Cerebellar cortex (tissue), 1 donor: Measurements from ENCODE around the gene UBE2F.
"Not testable (repeated sequence)": the region's sequence is repeated elsewhere in the genome, so short reads cannot be mapped to it uniquely, and the experiment has no call there.

ENCODE experiments used
- DNase-seq: peaks from one replicate; pipeline ENCODE4 v3.0.0-alpha.2; 2015; ENCODE audit warnings: low spot score

UBE2F gene

DNA sequence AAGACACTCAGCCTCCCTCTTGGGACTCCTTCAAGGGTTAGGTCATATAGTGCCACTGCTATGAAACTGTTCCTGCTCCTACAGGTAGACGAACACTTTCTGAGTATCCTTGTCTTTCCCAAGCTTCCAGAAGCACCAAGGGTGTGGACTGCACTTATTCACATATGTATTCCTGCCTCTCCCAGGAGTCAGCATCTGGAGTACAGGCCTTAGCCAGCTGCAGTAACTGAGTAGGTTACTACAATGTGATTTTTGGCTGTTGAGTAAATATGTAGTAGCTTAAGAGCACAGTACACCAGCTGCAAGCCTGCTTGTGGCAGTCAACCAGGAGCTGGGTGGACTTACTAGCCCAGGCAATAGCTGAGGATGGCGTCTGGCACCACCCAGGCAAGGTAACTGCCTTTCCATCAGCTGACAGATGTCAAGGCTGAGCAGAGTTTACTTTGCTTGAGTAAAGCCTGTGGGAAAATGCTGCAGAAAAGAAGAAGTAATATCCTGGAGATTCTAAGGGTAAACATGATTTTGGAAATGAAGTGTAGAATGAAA, 80.0 kb downstream of the UBE2F start:
- no peak for DNase-seq

DNA sequence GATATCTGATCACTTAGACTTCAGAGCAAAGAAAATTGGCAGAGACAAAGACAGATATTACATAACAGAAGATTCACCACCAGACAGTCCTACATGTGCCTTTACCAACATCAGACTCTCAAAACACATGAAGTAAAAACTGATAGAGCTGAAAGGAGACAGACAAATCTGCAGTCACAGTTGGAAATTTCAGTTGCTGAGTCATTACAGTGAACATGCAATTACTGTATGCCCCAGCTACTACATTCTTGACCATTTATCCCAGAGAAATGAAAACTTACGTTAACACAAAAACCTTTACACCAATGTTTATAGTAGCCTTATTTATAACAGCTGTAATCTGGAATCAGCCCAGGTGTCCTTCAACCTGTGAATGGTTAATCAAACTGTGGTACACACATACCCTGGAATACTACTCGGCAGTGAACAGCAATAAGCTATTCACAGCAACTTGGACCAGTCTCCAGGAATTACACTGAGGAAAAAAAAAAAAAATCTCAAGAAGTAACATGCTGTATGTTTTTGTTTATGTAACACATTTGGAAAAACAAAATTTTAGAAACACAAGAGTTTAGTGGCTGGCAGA, 86.5 kb downstream of the UBE2F start:
- no peak for DNase-seq

DNA sequence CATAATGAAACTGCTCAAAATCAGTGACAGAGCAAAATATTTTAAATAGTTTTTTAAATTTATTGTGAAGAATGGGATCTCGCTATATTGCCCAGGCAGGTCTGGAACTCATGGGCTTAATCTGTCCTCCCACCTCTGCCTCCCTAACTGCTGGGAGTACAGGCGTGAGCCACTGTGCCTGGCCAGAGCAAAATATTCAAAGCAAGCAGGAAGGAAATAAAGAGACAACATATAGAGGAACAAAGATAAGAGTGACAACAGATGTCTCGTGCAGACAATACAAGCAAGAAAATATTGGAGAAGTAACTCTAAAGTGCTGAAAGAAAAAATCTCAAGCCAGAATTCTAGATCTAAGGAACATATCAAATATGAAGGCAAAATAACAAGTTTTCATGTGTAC, 89.0 kb downstream of the UBE2F start:
- DNase-seq: no peak

DNA sequence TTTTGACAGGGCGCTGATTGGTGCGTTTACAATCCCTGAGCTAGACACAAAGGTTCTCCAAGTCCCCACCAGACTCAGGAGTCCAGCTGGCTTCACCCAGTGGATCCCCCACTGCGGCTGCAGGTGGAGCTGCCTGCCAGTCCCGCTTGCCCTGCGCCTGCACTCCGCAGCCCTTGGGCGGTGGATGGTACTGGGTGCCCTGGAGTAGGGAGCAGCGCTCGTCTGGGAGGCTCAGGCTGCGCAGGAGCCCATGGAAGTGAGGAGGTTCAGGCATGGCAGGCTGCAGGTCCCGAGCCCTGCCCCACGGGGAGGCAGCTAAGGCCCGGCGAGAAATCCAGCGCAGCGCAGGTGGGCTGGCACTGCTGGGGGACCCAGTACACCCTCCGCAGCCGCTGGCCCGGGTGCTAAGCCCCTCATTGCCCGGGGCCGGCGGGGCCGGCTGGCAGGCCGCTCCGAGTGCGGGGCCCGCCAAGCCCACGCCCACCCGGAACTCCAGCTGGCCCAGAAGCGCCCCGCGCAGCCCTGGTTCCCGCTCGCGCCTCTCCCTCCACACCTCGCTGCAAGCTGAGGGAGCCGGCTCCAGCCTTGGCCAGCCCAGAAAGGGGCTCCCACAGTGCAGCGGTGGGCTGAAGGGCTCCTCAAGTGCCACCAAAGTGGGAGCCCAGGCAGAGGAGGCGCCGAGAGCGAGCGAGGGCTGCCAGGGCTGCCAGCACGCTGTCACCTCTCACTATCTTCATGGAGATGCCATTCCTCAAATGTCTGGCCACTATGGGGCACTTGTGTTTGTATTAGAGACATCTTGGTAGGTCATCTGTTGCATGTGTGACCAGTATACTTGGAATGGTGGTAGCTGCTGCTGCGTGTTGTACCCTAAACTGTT, 91.1 kb downstream of the UBE2F start:
- not testable (repeated sequence) for DNase-seq

- no peak for DNase-seq
Observed at GRCh38 chr2:238059505-238059904, 92.7 kb downstream of the UBE2F start.

- DNase-seq: peak; percentile 30
Observed at GRCh38 chr2:238060096-238060541, 93.3 kb downstream of the UBE2F start.

DNA sequence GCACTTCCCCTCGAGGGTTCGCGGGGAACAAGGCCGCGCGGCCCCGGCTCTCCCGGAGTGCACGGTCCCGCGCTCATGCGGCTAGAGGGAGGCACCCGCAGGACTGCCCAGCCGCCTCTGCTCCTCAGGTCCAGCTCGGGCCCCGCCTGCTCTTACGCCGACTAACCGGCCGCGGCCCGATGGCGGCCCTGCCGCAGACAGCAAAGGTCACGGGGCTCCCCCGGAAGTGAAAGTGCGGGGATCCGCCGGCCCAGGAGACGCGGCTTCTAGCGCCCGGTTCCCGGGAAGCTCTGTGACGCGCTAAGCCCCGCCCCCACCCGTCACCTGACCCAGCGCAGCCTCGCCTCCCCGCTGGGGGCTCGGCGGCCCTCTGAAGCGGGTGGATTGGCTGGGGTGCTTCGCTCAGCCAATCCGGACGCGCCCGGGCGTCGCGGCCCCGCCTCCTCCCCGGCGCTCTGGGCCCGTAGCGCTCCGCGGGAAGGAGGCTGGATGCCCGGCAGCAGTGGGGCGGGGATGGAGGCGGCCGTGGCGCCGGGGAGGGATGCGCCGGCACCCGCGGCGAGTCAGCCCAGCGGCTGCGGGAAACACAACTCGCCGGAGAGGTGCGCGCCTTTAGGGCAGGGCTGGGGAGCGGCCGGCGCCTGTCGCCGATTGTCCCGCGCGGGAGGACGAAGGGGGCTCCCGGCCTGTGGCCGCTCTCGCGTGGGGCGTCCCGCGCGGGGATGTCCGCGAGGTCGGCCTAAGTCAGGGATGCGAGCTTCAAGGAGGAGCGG, 93.9 kb downstream of the UBE2F start, which contains the start of gene SCLY:
TSS of gene SCLY (plus strand) at position 460 of the 773 bp plus-strand sequence. CDS start at position 514, 54 bp downstream.
- DNase-seq: peak; percentile 97

DNA sequence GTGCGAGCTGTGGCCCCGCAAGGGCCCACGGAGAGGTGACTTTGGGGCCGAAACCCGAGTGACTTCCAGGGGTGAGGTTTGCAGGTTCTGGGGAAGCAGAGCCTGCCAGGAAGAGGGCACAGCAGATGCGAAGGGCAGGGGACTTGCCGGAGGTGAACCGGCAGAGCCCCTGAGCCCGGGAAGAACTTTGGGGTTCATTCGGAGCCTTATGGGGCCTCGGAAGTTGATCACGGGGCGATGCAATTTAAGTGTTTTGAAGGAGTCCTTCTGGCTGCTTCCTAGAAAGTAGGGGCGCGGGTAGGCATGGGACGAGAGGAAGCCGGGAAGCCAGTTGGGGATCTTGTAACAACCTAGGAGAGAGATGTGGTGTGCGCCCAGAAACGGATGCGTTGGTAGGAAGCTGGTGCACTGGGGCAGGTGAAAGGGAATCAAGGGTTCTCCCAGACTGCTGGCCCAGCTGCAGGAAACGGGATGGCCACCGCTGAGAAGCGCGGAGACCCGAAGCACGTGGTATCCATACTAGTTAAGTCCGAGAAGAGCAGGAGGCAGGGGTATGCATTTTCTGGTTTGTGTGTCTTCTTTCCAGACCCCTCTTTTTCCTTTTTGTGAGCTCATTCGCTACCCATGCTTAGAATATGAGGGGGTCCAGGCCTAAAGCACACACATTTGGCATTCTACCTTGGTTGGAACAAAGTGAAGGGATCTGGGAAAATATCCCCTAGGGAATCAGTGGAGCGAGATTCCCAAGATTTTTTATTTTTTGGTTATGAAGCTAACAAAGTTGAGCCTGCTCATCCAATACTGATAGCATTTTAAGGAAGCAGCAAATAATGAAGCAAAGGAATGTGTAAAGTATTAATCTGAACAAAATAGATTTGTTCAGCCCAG, 94.7 kb downstream of the UBE2F start:
- DNase-seq: peak; percentile 34

- no peak for DNase-seq
Observed at GRCh38 chr2:238063414-238064189, 96.8 kb downstream of the UBE2F start.

DNA sequence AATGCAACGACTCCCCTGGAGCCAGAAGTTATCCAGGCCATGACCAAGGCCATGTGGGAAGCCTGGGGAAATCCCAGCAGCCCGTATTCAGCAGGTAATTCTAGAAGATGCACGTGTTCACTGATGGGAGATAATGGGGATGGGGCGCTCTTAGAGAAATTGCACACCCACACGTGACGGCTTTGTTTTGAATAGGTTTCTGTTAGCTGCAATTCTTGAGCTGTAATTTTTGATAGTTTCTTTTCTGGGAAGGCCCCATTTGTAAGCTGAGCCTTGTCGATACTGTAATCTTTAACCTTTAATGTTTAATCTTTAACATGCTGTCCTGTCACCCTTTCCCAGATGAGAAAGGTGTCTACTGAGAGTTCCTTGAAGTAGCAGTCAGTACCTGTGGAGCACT, 97.6 kb downstream of the UBE2F start:
- no peak for DNase-seq

GRCh38 chr2:238065071-238065846, 98.4 kb downstream of the UBE2F start:
- no peak for DNase-seq

DNA sequence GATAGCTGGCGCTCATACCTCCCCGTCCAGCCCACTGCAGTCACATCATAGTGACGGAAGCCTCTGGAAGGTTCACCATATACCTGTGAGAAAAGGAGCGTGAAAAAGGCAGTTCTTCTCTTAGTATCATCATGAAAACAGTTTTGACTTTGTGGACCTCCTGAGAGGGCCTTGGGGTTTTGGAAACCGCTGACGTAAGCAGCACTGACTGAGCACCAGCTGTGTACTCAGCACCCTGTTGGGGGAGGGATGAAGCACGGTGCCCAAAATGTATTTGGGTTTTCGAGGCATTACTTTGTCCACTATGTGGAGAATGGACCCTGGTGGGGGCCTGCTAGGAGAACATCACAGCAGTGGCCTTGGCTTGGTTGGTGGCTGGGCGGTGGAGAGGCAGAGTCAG, 99.4 kb downstream of the UBE2F start:
- DNase-seq: no peak

GRCh38 chr2:238066718-238067117, 99.9 kb downstream of the UBE2F start:
- not testable (repeated sequence) for DNase-seq

DNA sequence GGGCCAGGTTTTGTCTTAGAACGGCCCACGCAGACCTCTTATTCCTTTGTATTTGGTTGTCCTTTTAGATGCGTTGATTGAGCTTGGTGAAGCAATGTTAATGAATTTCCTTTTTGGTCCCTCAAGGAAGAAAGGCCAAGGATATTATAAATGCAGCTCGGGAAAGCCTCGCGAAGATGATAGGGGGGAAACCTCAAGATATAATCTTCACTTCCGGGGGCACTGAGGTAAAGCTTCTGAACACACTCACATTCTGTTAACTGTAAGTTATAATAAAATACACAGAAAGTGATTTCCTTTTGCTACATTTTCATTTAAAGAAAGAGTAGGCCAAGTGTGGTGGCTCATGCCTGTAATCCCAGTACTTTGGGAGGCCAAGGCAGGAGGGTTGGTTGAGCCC, 101.1 kb downstream of the UBE2F start:
- no peak for DNase-seq

- no peak for DNase-seq
Observed at GRCh38 chr2:238069021-238069709, 102.4 kb downstream of the UBE2F start.

DNA sequence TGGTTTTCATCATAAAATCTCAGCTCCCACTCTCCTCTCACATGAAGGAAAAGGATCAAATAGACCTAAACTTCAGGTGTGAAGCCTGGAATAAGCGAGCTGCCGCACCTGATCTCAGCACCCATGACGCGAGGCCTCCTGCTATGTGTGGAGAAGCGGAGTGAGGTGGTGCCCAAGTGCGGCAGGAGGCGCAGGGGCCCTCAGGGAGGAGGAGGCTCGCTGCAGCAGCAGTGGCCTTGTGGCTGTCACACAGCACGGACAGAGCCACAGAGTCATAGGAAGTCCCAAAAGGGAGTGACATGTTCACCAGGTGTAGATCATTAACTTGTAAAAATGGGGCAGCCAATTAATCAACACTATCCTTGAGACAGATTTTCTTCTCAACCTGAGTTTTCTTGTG, 103.1 kb downstream of the UBE2F start:
- no peak for DNase-seq

- DNase-seq: no peak
Observed at GRCh38 chr2:238075397-238075796, 108.6 kb downstream of the UBE2F start.

DNA sequence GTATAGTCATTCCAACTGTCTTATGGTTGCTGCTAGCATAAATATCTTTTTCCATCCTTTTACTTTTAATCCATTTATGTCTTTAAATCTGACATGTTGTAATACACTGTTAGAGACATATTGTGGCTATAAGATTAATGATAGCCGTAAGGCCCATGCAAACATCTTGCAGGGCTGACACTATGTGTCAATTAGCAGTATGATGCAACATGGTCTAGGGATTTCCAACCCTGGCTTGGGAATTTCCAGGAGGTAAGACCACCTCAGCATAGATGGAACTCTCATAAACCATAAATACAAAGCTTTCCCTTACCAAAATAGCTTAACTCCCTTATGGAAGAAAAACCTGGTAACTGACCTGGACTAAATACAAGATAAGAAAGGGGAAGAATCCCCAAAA, 110.5 kb downstream of the UBE2F start:
- no peak for DNase-seq

DNA sequence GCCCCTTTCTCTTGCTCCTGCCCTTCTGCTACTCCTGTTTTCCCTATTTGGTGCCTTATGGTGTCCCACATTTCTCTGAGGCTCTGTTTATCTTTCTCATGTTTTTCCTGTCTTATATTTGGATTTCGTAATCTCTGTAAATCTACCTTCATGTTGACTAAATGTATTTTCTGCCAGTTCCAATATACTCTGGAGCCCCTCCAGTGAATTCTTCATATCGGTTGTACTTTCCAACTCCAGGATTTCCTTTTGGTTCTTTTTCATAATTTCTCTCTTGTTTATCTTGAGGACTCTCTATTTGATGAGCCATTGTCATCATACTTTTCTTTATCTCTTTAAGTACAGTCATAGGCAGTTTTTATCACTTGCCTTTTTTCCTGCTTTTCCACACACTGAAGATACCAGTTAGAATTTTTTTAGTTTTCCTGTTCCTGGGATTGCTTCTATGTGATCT, 113.1 kb downstream of the UBE2F start:
- DNase-seq: no peak
